ENCODE data around the gene TMPRSS3.

The TMPRSS3 gene

GRCh38 chr21:42358937-42359336 is 36.9 kb downstream of the TMPRSS3 start:
- H3K36me3 Mint-ChIP-seq (ENCODE audit: low read depth): no peaks in the 10 kb centered on the region
- H3K27ac Mint-ChIP-seq: no peak overlapping the region
- peaks cover 5% of the 10 kb centered on the region for H3K27me3 Mint-ChIP-seq
- H3K9me3 Mint-ChIP-seq: peaks cover 11% of the 10 kb centered on the region
- H3K4me3 Mint-ChIP-seq: no peak overlapping the region
- H3K4me1 Mint-ChIP-seq (ENCODE audit: low read depth): peaks cover 2% of the 10 kb centered on the region
- intact Hi-C loops (cut with micrococcal nuclease): no loop called here

- Mint-ChIP-seq H3K9me3 (peaks cover 16% of the 10 kb centered on the region), H3K4me1 (ENCODE audit: low read depth) (no peaks in the 10 kb centered on the region), H3K36me3 (ENCODE audit: low read depth) (no peaks in the 10 kb centered on the region), H3K27ac (no peak overlapping the region), H3K27me3 (peaks cover 6% of the 10 kb centered on the region), H3K4me3 (no peak overlapping the region)
- intact Hi-C loops (cut with micrococcal nuclease): no loop called here
Measured at GRCh38 chr21:42358261-42358660, 37.6 kb downstream of the TMPRSS3 start.

- Mint-ChIP-seq H3K36me3 (ENCODE audit: low read depth) (no peaks in the 10 kb centered on the region), H3K27ac (no peak overlapping the region), H3K4me3 (no peak overlapping the region), H3K4me1 (ENCODE audit: low read depth) (no peaks in the 10 kb centered on the region), H3K9me3 (peaks cover 18% of the 10 kb centered on the region), H3K27me3 (peaks cover 6% of the 10 kb centered on the region)
- intact Hi-C loops (cut with micrococcal nuclease): no loop called here
Measured at GRCh38 chr21:42357307-42357706, 38.5 kb downstream of the TMPRSS3 start.

- H3K27ac Mint-ChIP-seq: no peak overlapping the region
- H3K4me3 Mint-ChIP-seq: no peak overlapping the region
- H3K9me3 Mint-ChIP-seq: peaks cover 18% of the 10 kb centered on the region
- H3K4me1 Mint-ChIP-seq (ENCODE audit: low read depth): no peaks in the 10 kb centered on the region
- intact Hi-C loops (cut with micrococcal nuclease): no loop called here
- no peaks in the 10 kb centered on the region for H3K36me3 Mint-ChIP-seq (ENCODE audit: low read depth)
- peaks cover 3% of the 10 kb centered on the region for H3K27me3 Mint-ChIP-seq
Measured at GRCh38 chr21:42356650-42357049, 39.2 kb downstream of the TMPRSS3 start.

- H3K4me3 Mint-ChIP-seq: no peak overlapping the region
- peaks cover 3% of the 10 kb centered on the region for H3K27me3 Mint-ChIP-seq
- intact Hi-C loops (cut with micrococcal nuclease): no loop called here
- H3K36me3 Mint-ChIP-seq (ENCODE audit: low read depth): no peaks in the 10 kb centered on the region
- H3K9me3 Mint-ChIP-seq: peaks cover 18% of the 10 kb centered on the region
- no peak overlapping the region for H3K27ac Mint-ChIP-seq
- no peaks in the 10 kb centered on the region for H3K4me1 Mint-ChIP-seq (ENCODE audit: low read depth)
Measured at GRCh38 chr21:42356046-42356445, 39.8 kb downstream of the TMPRSS3 start.

GRCh38 chr21:42353623-42354022 is 42.2 kb downstream of the TMPRSS3 start:
- Mint-ChIP-seq H3K27ac (no peak overlapping the region), H3K27me3 (peaks cover 3% of the 10 kb centered on the region), H3K4me3 (no peak overlapping the region), H3K9me3 (peaks cover 18% of the 10 kb centered on the region), H3K36me3 (ENCODE audit: low read depth) (no peaks in the 10 kb centered on the region), H3K4me1 (ENCODE audit: low read depth) (no peaks in the 10 kb centered on the region)
- intact Hi-C loops (cut with micrococcal nuclease): no loop called here

- Mint-ChIP-seq H3K4me1 (ENCODE audit: low read depth) (no peaks in the 10 kb centered on the region), H3K27ac (no peak overlapping the region), H3K36me3 (ENCODE audit: low read depth) (no peaks in the 10 kb centered on the region), H3K9me3 (peaks cover 18% of the 10 kb centered on the region), H3K4me3 (no peak overlapping the region), H3K27me3 (peaks cover 3% of the 10 kb centered on the region)
- intact Hi-C loops (cut with micrococcal nuclease): no loop called here
Measured at GRCh38 chr21:42352441-42353095, 43.3 kb downstream of the TMPRSS3 start.

- H3K27ac Mint-ChIP-seq: no peak overlapping the region
- no peak overlapping the region for H3K4me3 Mint-ChIP-seq
- peaks cover 18% of the 10 kb centered on the region for H3K9me3 Mint-ChIP-seq
- no peaks in the 10 kb centered on the region for H3K36me3 Mint-ChIP-seq (ENCODE audit: low read depth)
- no peaks in the 10 kb centered on the region for H3K4me1 Mint-ChIP-seq (ENCODE audit: low read depth)
- H3K27me3 Mint-ChIP-seq: peaks cover 3% of the 10 kb centered on the region
- intact Hi-C loops (cut with micrococcal nuclease): no loop called here
Measured at GRCh38 chr21:42351626-42352440, 44.0 kb downstream of the TMPRSS3 start.

GRCh38 chr21:42350927-42351426 is 44.9 kb downstream of the TMPRSS3 start, which contains the start of gene TFF2:
TFF2 (minus strand) TSS chr21:42350994; CDS start chr21:42350957, 37 bp downstream.
- H3K27me3 Mint-ChIP-seq: peaks cover 3% of the 10 kb centered on the region
- H3K36me3 Mint-ChIP-seq (ENCODE audit: low read depth): no peaks in the 10 kb centered on the region
- intact Hi-C loops (cut with micrococcal nuclease): no loop called here
- H3K9me3 Mint-ChIP-seq: peaks cover 18% of the 10 kb centered on the region
- no peak within 1 kb of the TSS for H3K27ac Mint-ChIP-seq
- H3K4me3 Mint-ChIP-seq: no peak within 1 kb of the TSS
- no peaks in the 10 kb centered on the region for H3K4me1 Mint-ChIP-seq (ENCODE audit: low read depth)

- intact Hi-C loops (cut with micrococcal nuclease): no loop called here
- no peaks in the 10 kb centered on the region for H3K36me3 Mint-ChIP-seq (ENCODE audit: low read depth)
- H3K4me3 Mint-ChIP-seq: no peak overlapping the region
- H3K27me3 Mint-ChIP-seq: peaks cover 3% of the 10 kb centered on the region
- H3K27ac Mint-ChIP-seq: no peak overlapping the region
- peaks cover 18% of the 10 kb centered on the region for H3K9me3 Mint-ChIP-seq
- H3K4me1 Mint-ChIP-seq (ENCODE audit: low read depth): no peaks in the 10 kb centered on the region
Measured at GRCh38 chr21:42350318-42350910, 45.4 kb downstream of the TMPRSS3 start.

- intact Hi-C loops (cut with micrococcal nuclease): no loop called here
- H3K36me3 Mint-ChIP-seq (ENCODE audit: low read depth): no peaks in the 10 kb centered on the region
Measured at GRCh38 chr21:42349420-42350317, 46.2 kb downstream of the TMPRSS3 start.

GRCh38 chr21:42348762-42349161 is 47.1 kb downstream of the TMPRSS3 start:
- Mint-ChIP-seq H3K4me1 (ENCODE audit: low read depth) (no peaks in the 10 kb centered on the region), H3K4me3 (no peak overlapping the region), H3K27me3 (peaks cover 3% of the 10 kb centered on the region), H3K9me3 (peaks cover 7% of the 10 kb centered on the region), H3K36me3 (ENCODE audit: low read depth) (no peaks in the 10 kb centered on the region), H3K27ac (no peak overlapping the region)
- intact Hi-C loops (cut with micrococcal nuclease): no loop called here

More at GRCh38 chr21:42349420-42350317, 46.2 kb downstream of the TMPRSS3 start:
- Mint-ChIP-seq H3K4me3 (no peak overlapping the region), H3K9me3 (peaks cover 11% of the 10 kb centered on the region), H3K4me1 (ENCODE audit: low read depth) (no peaks in the 10 kb centered on the region), H3K27ac (no peak overlapping the region), H3K27me3 (peaks cover 3% of the 10 kb centered on the region)

GRCh38 chr21:42347601-42348327 is 48.1 kb downstream of the TMPRSS3 start:
- H3K4me1 Mint-ChIP-seq (ENCODE audit: low read depth): no peaks in the 10 kb centered on the region
- no peak overlapping the region for H3K4me3 Mint-ChIP-seq
- H3K9me3 Mint-ChIP-seq: no peaks in the 10 kb centered on the region
- H3K27me3 Mint-ChIP-seq: no peaks in the 10 kb centered on the region
- no peak overlapping the region for H3K27ac Mint-ChIP-seq
- H3K36me3 Mint-ChIP-seq (ENCODE audit: low read depth): no peaks in the 10 kb centered on the region
- intact Hi-C loops (cut with micrococcal nuclease): no loop called here

Data from dendritic cell treated with granulocyte-macrophage colony-stimulating factor and Interleukin-4, amounts not matched to agents 40 ng/mL and 50 ng/mL, for 4 days (primary cell).